ENCODE measurements around the gene TOMM20.

GRCh38 chr1:235161685-235162327 is 33.2 kb upstream of the TOMM20 start:
- TF ChIP-seq POLR2A (IDR thresholded peaks at IDR 0.05; ENCODE audit: low read length) (no peak), GATA1 (IDR thresholded peaks at IDR 0.05; ENCODE audit: low read depth, low read length) (no peak)
